ENCODE measurements around the gene KCNQ5. TPM values are rescaled to one million over a fixed set of nuclear protein-coding genes. Genes with fewer than 3 reads are reported as not detected.

The KCNQ5 gene
- total RNA-seq, 1 donor from 2014 or later = 1.2 TPM

DNA sequence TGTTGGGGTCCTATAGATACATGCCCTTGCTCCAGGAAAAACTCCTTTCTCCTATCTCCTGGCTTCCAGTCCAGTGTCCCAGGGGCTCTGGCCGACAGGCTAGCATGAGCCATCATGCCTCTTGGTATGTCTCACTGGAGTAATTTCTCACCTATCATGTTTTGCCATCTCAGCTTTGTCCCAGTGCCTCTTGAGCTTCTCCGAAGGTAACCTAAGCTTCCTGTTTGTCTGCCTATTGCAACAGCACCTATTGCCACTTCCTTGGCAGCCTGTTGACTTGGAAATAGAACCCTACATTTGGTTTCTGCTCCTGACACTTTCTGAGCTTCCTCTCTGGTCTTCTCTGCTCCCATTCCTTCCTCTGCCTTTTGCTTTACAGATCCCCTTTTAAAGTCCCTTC is 197.7 kb downstream of the KCNQ5 start:
- no peak overlapping the region for H3K27ac Mint-ChIP-seq (ENCODE audit: unreplicated experiment)
- H3K4me1 Mint-ChIP-seq = no peaks in the 10 kb centered on the region
- H3K9me3 Mint-ChIP-seq = no peaks in the 10 kb centered on the region
- H3K36me3 Mint-ChIP-seq (ENCODE audit: low read depth) = no peaks in the 10 kb centered on the region
- no peak overlapping the region for H3K4me3 Mint-ChIP-seq
- TF ChIP-seq, protein P1, sequence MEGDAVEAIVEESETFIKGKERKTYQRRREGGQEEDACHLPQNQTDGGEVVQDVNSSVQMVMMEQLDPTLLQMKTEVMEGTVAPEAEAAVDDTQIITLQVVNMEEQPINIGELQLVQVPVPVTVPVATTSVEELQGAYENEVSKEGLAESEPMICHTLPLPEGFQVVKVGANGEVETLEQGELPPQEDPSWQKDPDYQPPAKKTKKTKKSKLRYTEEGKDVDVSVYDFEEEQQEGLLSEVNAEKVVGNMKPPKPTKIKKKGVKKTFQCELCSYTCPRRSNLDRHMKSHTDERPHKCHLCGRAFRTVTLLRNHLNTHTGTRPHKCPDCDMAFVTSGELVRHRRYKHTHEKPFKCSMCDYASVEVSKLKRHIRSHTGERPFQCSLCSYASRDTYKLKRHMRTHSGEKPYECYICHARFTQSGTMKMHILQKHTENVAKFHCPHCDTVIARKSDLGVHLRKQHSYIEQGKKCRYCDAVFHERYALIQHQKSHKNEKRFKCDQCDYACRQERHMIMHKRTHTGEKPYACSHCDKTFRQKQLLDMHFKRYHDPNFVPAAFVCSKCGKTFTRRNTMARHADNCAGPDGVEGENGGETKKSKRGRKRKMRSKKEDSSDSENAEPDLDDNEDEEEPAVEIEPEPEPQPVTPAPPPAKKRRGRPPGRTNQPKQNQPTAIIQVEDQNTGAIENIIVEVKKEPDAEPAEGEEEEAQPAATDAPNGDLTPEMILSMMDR (conservative IDR thresholded peaks at IDR 0.05) = no peak
- no peak for DNase-seq (ENCODE audit: low read depth, low spot score)
- no peaks in the 10 kb centered on the region for H3K27me3 Mint-ChIP-seq (ENCODE audit: low read depth)

DNA sequence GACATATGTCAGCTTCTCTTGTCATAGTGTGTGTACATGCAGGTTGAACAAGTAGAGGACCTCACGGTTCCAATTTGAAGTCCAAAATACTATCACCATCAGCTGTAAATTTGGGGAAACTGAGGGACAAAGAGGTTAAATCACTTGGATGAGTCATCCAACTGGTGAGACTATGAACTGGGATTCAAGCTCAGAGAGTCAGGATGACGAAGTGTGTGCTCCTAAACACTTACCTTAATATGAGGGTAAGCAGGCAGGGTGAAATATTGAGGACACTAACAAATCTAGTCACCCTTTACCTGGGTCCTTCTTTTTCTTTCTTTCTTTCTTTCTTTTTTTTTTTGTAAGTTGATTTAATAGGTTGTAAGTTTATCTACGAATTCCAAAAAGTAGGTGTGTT is 198.3 kb downstream of the KCNQ5 start:
- no peak for DNase-seq (ENCODE audit: low read depth, low spot score)
- Mint-ChIP-seq H3K27ac (ENCODE audit: unreplicated experiment) (no peak overlapping the region), H3K4me3 (no peak overlapping the region), H3K4me1 (no peaks in the 10 kb centered on the region), H3K27me3 (ENCODE audit: low read depth) (no peaks in the 10 kb centered on the region), H3K36me3 (ENCODE audit: low read depth) (no peaks in the 10 kb centered on the region), H3K9me3 (no peaks in the 10 kb centered on the region)
- TF ChIP-seq, protein P1 (conservative IDR thresholded peaks at IDR 0.05) = no peak

DNA sequence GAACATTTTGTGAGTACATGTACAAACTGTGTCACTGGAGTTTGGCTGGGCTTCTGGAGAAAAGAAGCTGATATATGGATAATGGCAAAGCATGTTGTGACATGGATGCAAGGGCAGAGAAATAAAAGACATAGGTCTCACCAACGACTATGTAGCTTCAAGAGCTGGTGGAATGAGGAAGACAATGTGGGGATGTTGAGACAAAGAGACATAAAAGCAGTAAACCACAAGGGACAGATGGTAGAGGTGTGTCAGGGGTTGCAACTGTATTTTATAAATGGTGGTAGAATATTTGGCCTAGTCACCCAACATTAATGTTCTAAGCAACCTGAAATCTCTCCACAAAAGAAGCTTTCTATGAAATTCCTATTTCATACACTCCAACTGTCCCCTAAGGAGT is 199.0 kb downstream of the KCNQ5 start:
- H3K36me3 Mint-ChIP-seq (ENCODE audit: low read depth) = no peaks in the 10 kb centered on the region
- no peaks in the 10 kb centered on the region for H3K27me3 Mint-ChIP-seq (ENCODE audit: low read depth)

DNA sequence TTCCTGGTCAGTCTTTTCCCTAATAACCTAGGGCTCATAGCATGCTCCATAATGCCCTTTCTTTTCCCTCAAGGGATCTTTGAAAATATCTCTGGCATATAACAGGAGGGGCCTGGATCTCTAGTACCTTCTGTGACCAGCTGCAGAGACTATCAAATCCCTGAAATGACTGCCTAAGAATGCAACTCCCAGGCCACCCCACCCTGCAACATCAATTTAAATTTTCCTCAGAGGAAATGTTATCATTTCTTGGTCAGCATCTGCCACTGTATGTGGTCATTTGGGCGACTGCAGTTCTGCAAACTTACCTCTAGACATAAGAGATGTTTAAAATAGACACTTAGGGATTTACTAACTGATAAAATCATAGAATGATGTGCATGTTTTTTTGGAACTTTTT is 200.2 kb downstream of the KCNQ5 start:
- Mint-ChIP-seq H3K4me3 (no peak overlapping the region), H3K9me3 (no peaks in the 10 kb centered on the region), H3K27me3 (ENCODE audit: low read depth) (peaks cover 4% of the 10 kb centered on the region), H3K27ac (ENCODE audit: unreplicated experiment) (no peak overlapping the region), H3K4me1 (no peaks in the 10 kb centered on the region), H3K36me3 (ENCODE audit: low read depth) (no peaks in the 10 kb centered on the region)
- DNase-seq (ENCODE audit: low read depth, low spot score) = no peak
- TF ChIP-seq, protein P1 (conservative IDR thresholded peaks at IDR 0.05) = no peak

More for the DNA sequence above, 199.0 kb downstream of the KCNQ5 start:
- no peaks in the 10 kb centered on the region for H3K4me1 Mint-ChIP-seq
- no peak for DNase-seq (ENCODE audit: low read depth, low spot score)
- no peak overlapping the region for H3K4me3 Mint-ChIP-seq
- TF ChIP-seq, protein P1 (conservative IDR thresholded peaks at IDR 0.05) = no peak
- H3K27ac Mint-ChIP-seq (ENCODE audit: unreplicated experiment) = no peak overlapping the region
- no peaks in the 10 kb centered on the region for H3K9me3 Mint-ChIP-seq

DNA sequence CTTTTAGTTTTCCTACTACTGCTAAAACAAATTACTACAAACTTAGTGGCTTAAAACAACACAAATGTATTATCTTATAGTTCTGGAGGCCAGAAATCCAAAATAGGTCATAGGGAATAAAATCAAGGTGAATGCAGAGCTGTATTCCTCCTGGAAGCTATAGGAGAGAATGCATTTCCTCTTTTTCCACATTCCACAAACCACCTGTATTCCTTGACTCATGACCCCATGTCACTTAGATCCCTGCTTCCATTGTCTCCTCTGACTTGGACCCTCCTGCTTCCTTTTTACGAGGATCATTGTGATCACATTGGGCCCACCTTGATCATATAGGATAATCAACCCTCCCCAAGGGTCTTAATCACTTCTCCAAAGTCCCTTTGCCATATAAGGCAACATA is 200.8 kb downstream of the KCNQ5 start:
- DNase-seq (ENCODE audit: low read depth, low spot score) = no peak
- TF ChIP-seq, protein P1 (conservative IDR thresholded peaks at IDR 0.05) = no peak
- H3K4me1 Mint-ChIP-seq = no peaks in the 10 kb centered on the region
- no peak overlapping the region for H3K27ac Mint-ChIP-seq (ENCODE audit: unreplicated experiment)
- no peaks in the 10 kb centered on the region for H3K9me3 Mint-ChIP-seq
- peaks cover 8% of the 10 kb centered on the region for H3K27me3 Mint-ChIP-seq (ENCODE audit: low read depth)
- no peaks in the 10 kb centered on the region for H3K36me3 Mint-ChIP-seq (ENCODE audit: low read depth)
- H3K4me3 Mint-ChIP-seq = no peak overlapping the region

DNA sequence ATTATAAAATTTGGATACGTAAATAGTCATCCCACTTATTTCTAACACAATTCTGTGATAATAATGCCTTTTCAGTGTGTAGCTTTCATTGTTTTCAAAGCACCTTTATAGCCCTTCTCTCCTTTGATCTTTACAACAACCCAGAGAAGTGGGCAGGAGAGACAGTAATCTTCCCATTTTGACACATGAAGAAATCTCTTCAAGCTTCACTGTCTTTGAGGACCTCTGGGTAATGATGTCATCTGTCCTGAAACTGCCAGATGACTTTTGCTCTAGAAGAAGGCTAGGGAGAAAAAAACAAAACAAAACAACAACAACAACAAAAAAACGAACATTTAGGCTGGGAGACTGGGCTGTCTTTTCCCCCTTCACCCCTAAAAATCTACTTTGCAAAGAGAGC is 203.0 kb downstream of the KCNQ5 start:
- Mint-ChIP-seq H3K4me1 (no peaks in the 10 kb centered on the region), H3K36me3 (ENCODE audit: low read depth) (no peaks in the 10 kb centered on the region), H3K27ac (ENCODE audit: unreplicated experiment) (no peak overlapping the region), H3K27me3 (ENCODE audit: low read depth) (peaks cover 14% of the 10 kb centered on the region), H3K4me3 (no peak overlapping the region), H3K9me3 (no peaks in the 10 kb centered on the region)
- TF ChIP-seq, protein P1 (conservative IDR thresholded peaks at IDR 0.05) = no peak
- DNase-seq (ENCODE audit: low read depth, low spot score) = no peak
